ENCODE measurements around the gene A4GNT.

A4GNT gene

DNA sequence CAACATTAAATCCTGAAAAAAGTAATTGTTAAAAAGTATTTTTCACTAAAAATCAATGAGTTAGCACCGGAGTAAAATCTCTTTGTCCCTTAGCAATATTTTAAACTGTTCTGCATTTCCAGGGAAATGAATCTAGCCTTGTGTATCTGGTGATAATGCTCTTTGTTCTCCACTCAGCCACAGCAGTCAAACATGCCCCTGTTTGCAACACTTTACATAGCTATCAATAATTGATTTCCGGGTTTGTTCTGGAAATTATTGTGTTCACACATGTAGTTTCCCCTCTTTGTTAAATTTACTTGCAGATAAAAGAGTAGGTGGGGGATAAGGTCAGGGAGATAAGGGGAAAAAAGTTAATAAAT lies 3.6 kb upstream of the A4GNT start:
- Histone ChIP-seq H3K4me1 (no peaks in the 10 kb centered on the region), H3K36me3 (replicated peaks) (no peaks in the 10 kb centered on the region), H3K4me3 (no peak overlapping the region), H3K27me3 (ENCODE audit: low read depth) (peaks cover 10% of the 10 kb centered on the region), H3K9me3 (no peaks in the 10 kb centered on the region)
- no peak for DNase-seq (ENCODE audit: low spot score in 2 of 2)
- in situ Hi-C loops (cut with MboI; ENCODE audit: low sequenced_read_pairs), result no loop called here

GRCh38 chr3:138135146-138135832 lies 3.1 kb upstream of the A4GNT start:
- Histone ChIP-seq H3K27me3 (ENCODE audit: low read depth) (peaks cover 10% of the 10 kb centered on the region), H3K36me3 (replicated peaks) (no peaks in the 10 kb centered on the region), H3K9me3 (no peaks in the 10 kb centered on the region), H3K4me3 (no peak overlapping the region), H3K4me1 (no peaks in the 10 kb centered on the region)
- in situ Hi-C loops (cut with MboI; ENCODE audit: low sequenced_read_pairs), result no loop called here
- DNase-seq (ENCODE audit: low spot score in 2 of 2), result no peak

GRCh38 chr3:138127636-138128365 lies 4.4 kb downstream of the A4GNT start:
- no peak overlapping the region for H3K4me3 ChIP-seq
- DNase-seq (ENCODE audit: low spot score in 2 of 2), result no peak
- no peaks in the 10 kb centered on the region for H3K4me1 ChIP-seq
- no peaks in the 10 kb centered on the region for H3K9me3 ChIP-seq
- H3K36me3 ChIP-seq (replicated peaks), result no peaks in the 10 kb centered on the region
- in situ Hi-C loops (cut with MboI; ENCODE audit: low sequenced_read_pairs), result no loop called here
- H3K27me3 ChIP-seq (ENCODE audit: low read depth), result peaks cover 10% of the 10 kb centered on the region

- Histone ChIP-seq H3K4me1 (no peaks in the 10 kb centered on the region), H3K4me3 (no peak overlapping the region), H3K27me3 (ENCODE audit: low read depth) (no peaks in the 10 kb centered on the region), H3K36me3 (replicated peaks) (no peaks in the 10 kb centered on the region), H3K9me3 (no peaks in the 10 kb centered on the region)
- no peak for DNase-seq (ENCODE audit: low spot score in 2 of 2)
- in situ Hi-C loops (cut with MboI; ENCODE audit: low sequenced_read_pairs), result no loop called here
Measured at GRCh38 chr3:138125548-138126221, 6.5 kb downstream of the A4GNT start.

DNA sequence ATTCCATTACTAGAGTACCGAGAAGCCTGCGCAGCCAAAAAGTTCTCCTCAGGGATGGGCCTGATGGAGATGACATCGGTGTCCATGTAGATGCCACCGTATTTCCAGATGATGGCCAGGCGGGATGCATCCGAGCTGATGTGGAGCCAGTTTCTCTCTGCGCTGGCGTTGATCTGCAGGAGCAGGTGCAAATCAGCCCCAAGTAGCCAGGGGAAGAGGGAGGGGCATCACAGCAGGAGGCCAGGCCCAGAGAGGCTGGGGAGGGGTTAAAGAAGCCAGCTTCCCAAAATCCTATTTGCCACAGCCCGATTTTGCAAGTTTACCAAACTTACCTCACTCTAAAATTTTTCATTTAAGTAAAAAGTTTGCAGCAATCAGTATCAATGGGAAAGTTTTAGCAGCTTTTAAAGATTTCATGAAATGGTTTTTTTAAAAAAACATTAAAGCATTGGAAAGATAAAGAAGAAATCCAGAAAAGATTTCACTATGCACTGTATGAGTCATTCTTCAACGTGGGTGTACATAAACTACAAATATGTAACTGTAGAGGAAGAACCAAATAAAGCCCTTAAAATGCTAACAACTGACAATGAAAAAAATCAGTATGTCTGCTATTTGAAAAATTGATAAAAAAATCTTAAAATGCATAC lies 7.4 kb downstream of the A4GNT start:
- in situ Hi-C loops (cut with MboI; ENCODE audit: low sequenced_read_pairs), result no loop called here
- no peaks in the 10 kb centered on the region for H3K9me3 ChIP-seq
- DNase-seq (ENCODE audit: low spot score in 2 of 2), result no peak

DNA sequence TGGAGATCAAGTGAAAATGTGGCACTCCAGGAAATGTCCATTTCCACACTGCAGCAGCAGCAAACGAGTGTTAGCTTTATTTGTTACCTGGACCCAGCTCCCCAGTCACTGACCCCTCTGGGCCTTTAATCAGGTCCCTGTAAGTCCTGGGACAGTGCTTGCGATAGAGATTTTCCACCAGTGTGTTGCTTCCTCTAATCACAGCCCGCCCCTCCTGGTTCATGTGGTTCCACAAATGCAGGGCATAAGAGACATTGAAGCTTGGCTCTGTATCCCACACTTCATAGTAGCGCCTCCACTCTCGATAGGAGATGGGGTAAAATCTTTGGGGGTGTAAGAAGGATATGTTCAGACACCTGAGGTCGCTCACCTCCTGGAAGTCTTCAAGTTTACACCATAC lies 8.0 kb downstream of the A4GNT start:
- Histone ChIP-seq H3K9me3 (no peaks in the 10 kb centered on the region), H3K4me3 (no peak overlapping the region), H3K36me3 (replicated peaks) (no peaks in the 10 kb centered on the region), H3K27me3 (ENCODE audit: low read depth) (no peaks in the 10 kb centered on the region), H3K4me1 (no peaks in the 10 kb centered on the region; the same call in 1 of the 2 replicates)
- in situ Hi-C loops (cut with MboI; ENCODE audit: low sequenced_read_pairs), result no loop called here
- no peak for DNase-seq (ENCODE audit: low spot score in 2 of 2)

More for the DNA sequence above, 7.4 kb downstream of the A4GNT start:
- Histone ChIP-seq H3K36me3 (replicated peaks) (no peaks in the 10 kb centered on the region), H3K4me3 (no peak overlapping the region), H3K27me3 (ENCODE audit: low read depth) (no peaks in the 10 kb centered on the region), H3K4me1 (no peaks in the 10 kb centered on the region)

GRCh38 chr3:138119423-138119766 lies 12.8 kb downstream of the A4GNT start:
- Histone ChIP-seq H3K4me1 (no peaks in the 10 kb centered on the region; the same call in 1 of the 2 replicates), H3K36me3 (replicated peaks) (no peaks in the 10 kb centered on the region), H3K9me3 (no peaks in the 10 kb centered on the region; the same call in 1 of the 2 replicates), H3K27me3 (ENCODE audit: low read depth) (no peaks in the 10 kb centered on the region), H3K4me3 (no peak overlapping the region)
- peak; percentile 10 to 62 for DNase-seq (ENCODE audit: low spot score in 2 of 2)
- in situ Hi-C loops (cut with MboI; ENCODE audit: low sequenced_read_pairs), result loop anchor here (5.0 kb wide), 1 partner anchor 52 kb away; no protein-coding TSS in a partner anchor

DNA sequence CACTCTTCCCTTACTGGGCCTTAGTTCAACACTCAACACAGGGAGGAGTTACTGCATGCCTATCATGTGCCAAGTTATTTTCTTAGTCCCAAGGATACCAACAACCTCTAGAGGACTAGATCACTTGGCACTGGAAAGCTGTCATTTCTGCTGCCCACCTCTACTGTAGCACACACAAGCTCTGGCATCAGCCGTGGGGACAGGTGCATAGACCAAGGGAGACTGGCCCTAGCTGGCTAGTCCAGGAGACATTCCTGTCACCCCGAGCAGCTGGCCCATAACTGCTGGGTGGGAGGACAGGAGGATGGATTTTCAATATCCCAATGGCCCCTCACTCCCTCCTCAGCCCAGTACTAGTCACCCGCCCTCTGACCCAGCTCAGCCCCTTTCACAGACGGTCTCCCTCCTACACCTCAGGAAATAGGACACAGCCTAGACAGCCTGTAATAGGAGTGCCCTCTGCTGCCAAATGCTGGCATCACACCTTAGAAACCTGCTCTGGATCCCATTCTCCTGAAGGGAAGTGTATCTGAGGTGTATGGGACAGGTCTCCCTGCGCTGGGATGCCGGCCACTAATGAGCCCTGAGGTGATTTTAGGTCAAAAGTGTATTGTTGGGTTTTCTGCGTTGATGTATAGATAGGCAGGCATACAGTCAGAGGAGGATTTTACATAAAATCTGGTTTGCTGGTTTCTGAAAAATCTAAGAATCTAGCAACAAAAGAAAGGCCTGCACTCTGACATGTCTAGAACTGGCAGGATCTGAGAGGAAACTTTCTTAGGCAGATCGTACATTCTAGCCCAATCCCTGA lies 13.4 kb downstream of the A4GNT start:
- in situ Hi-C loops (cut with MboI; ENCODE audit: low sequenced_read_pairs), result loop anchor here (5.0 kb wide), 1 partner anchor 52 kb away; no protein-coding TSS in a partner anchor
- Histone ChIP-seq H3K36me3 (replicated peaks) (no peaks in the 10 kb centered on the region), H3K4me1 (peaks cover 1% of the 10 kb centered on the region), H3K4me3 (no peak overlapping the region), H3K9me3 (no peaks in the 10 kb centered on the region; the same call in 1 of the 2 replicates), H3K27me3 (ENCODE audit: low read depth) (no peaks in the 10 kb centered on the region)
- peak; percentile 69 to 87 for DNase-seq (ENCODE audit: low spot score in 2 of 2)

DNA sequence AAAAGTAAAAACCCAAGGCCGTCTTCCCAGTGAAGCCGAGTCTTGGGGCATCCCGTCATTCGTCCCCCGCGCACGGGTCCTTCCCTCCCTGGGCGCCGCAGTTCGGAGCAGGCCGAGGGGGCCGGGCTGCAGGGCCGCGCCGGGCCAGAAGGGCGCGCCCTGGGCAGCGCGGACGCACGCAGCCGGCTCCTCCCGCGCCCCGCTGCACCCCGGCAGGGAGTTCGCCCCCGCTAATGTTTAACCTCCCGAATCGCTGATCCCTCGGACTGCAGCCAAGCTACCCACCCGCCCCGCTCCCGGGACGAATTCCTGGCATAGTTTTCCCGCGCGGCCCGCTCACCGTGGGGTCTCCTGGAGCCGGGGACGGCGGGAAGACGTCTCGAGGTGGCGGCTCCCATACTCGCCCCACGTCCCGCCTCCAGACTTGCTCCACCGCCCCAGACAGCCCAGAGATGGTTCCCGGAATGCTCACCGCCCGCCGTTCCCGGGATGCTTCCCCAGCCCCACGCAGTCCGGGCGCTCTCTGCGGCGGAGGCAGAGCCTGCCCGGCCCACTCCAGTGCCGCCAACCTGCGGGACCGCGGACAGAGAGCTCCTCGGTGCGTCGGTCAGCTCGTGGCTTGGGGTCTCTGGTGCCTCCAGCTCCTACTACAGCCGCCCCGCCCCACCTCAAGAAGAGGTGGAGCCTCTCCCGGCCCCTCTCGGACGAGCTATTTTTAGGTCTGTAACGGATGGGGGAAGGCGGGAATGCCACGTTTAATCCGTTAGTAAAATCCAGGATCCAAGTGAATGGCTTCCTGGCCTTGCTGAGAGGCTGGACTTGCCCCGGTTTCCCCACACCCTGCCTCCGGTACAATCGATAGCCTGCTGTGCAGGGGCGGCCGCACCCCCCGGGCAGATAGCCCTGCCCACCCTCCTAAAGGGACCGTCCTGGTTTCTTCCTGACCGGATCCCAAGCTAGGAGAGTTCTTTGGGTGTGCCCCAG lies 16.9 kb downstream of the A4GNT start, which contains the start of gene DZIP1L:
Gene DZIP1L, minus strand, starts transcription at position 621 of the 984 bp plus-strand sequence. CDS start 11,637 bp downstream, outside the sequence.
- peak; percentile 89 to 91 for DNase-seq (ENCODE audit: low spot score in 2 of 2)
- Histone ChIP-seq H3K4me3 (peak within 1 kb of the TSS; percentile 90), H3K4me1 (peaks cover 5% of the 10 kb centered on the region), H3K9me3 (no peaks in the 10 kb centered on the region; the same call in 1 of the 2 replicates), H3K27me3 (ENCODE audit: low read depth) (no peaks in the 10 kb centered on the region), H3K36me3 (replicated peaks) (peaks cover 11% of the 10 kb centered on the region)
- in situ Hi-C loops (cut with MboI; ENCODE audit: low sequenced_read_pairs), result loop anchor here (5.0 kb wide), 1 partner anchor 48 kb away; no protein-coding TSS in a partner anchor

- DNase-seq (ENCODE audit: low spot score in 2 of 2), result peak; percentile 51 to 84
- H3K36me3 ChIP-seq (replicated peaks), result peaks cover 13% of the 10 kb centered on the region
- in situ Hi-C loops (cut with MboI; ENCODE audit: low sequenced_read_pairs), result no loop called here
Measured at GRCh38 chr3:138114431-138114918, 17.7 kb downstream of the A4GNT start.

GRCh38 chr3:138113326-138113725 lies 18.9 kb downstream of the A4GNT start:
- Histone ChIP-seq H3K4me1 (peaks cover 5% of the 10 kb centered on the region), H3K4me3 (no peak overlapping the region), H3K36me3 (replicated peaks) (peaks cover 18% of the 10 kb centered on the region), H3K27me3 (ENCODE audit: low read depth) (no peaks in the 10 kb centered on the region), H3K9me3 (no peaks in the 10 kb centered on the region; the same call in 1 of the 2 replicates)
- peak in 1 of 2 experiments; percentile 44 for DNase-seq (ENCODE audit: low spot score in 2 of 2)
- in situ Hi-C loops (cut with MboI; ENCODE audit: low sequenced_read_pairs), result no loop called here

More at GRCh38 chr3:138114431-138114918, 17.7 kb downstream of the A4GNT start:
- peaks cover 5% of the 10 kb centered on the region for H3K4me1 ChIP-seq
- H3K4me3 ChIP-seq, result peak overlapping the region; percentile 90
- H3K9me3 ChIP-seq, result no peaks in the 10 kb centered on the region; the same call in 1 of the 2 replicates
- H3K27me3 ChIP-seq (ENCODE audit: low read depth), result no peaks in the 10 kb centered on the region

DNA sequence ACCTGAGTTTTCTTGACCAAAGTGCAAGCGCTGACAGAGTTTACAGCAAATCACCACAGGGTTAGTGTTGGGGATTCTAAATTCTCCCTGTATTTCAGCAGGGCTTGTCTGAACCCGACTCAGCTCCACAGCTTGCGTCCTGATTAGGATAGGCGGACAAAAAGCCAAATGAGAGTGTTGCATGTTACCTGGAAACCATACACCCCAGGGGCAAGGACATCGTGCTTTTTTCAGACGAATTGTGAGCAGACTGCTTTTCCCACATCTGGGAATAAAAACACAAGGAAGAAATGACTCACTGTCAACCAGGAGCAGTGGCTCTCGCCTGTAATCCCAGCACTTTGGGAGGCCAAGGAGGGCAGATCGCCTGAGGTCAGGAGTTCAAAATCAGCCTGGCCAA lies 19.8 kb downstream of the A4GNT start:
- H3K27me3 ChIP-seq (ENCODE audit: low read depth), result no peaks in the 10 kb centered on the region
- H3K4me1 ChIP-seq, result peaks cover 5% of the 10 kb centered on the region
- H3K9me3 ChIP-seq, result no peaks in the 10 kb centered on the region; the same call in 1 of the 2 replicates
- H3K4me3 ChIP-seq, result no peak overlapping the region
- peaks cover 18% of the 10 kb centered on the region for H3K36me3 ChIP-seq (replicated peaks)
- in situ Hi-C loops (cut with MboI; ENCODE audit: low sequenced_read_pairs), result no loop called here
- no peak for DNase-seq (ENCODE audit: low spot score in 2 of 2)

Data from HAP-1 (cell line).